GM19452 (cell line): ENCODE results near the gene TM9SF4.

Experiments used
- ATAC-seq: cut with Tn5 transposase; IDR thresholded peaks from one replicate; pipeline ENCODE4 v1.9.1; 2021; ENCODE audit not compliant: unreplicated experiment

The TM9SF4 gene

GRCh38 chr20:32128167-32128566 lies 18.7 kb downstream of the TM9SF4 start:
- ATAC-seq, result no peak

GRCh38 chr20:32129863-32130262 lies 20.3 kb downstream of the TM9SF4 start:
- ATAC-seq, result no peak

- ATAC-seq, result no peak
Observed at GRCh38 chr20:32130352-32130751, 20.8 kb downstream of the TM9SF4 start.

DNA sequence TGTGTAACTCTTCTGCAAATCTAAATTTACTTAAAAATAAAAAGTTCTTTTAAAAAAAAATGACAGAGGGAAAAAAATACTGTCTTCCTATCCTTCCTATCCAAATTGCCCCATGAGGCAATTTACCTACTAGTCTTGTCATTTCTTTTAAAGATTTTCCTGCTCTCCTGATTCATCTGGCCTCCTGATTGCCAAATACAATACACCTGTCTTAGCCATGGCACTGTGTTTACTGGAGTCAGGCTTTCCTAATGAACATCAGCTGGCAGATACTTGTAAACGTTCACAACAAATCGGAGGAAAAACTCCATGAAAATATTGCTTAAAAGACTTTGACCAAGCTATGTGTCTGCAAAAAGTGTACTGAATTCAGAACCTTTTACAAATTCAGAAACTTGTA lies 21.5 kb downstream of the TM9SF4 start:
- no peak for ATAC-seq

DNA sequence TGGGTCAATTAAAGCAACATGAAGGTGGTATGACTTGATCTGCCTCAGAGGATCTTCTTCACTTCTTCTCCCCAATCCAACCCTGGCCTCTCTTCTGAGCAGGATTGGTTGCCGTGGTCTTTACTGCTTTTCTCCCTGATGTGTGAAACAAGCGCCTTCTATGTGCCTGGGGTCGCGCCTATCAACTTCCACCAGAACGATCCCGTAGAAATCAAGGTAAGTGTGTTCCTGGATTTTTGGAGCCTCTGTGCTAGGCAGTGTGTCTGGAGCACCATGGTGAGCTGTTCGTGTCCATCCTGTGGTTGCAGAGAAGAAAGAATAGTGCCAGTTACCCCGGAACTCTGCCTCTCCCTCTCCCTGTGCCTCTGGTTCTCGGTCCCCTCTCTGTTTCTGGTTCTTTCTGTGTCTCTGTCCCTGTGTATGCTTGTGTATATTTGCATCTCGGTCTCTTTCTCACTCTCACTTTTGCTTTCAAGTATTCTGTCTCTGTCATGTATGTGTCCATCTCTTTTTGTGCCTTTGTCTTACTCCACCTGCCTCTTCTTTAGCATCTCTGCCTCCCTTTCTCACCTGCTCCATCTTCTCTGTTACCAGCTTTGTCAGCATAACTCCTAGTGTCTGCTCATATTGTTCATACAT lies 23.5 kb downstream of the TM9SF4 start:
- ATAC-seq, result peak; percentile 77

DNA sequence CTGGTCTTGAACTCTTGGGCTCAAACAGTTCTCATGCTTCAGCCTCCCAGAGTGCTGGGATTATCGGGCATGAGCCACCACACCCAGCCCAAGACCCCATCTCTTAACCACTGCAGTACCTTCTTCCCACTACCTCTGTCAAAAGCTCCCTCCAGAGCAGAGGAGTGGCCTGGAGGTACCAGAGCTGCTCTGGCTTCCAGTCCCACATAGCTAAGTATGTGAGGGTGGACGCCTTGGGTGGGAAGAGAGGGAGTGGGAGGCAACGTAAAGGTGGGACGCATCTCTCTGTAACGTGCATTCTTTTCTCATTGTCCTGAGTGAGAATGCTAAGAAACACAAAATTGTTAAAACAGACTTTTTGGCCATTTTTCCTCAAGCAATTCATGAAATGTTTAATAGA lies 24.5 kb downstream of the TM9SF4 start:
- no peak for ATAC-seq

DNA sequence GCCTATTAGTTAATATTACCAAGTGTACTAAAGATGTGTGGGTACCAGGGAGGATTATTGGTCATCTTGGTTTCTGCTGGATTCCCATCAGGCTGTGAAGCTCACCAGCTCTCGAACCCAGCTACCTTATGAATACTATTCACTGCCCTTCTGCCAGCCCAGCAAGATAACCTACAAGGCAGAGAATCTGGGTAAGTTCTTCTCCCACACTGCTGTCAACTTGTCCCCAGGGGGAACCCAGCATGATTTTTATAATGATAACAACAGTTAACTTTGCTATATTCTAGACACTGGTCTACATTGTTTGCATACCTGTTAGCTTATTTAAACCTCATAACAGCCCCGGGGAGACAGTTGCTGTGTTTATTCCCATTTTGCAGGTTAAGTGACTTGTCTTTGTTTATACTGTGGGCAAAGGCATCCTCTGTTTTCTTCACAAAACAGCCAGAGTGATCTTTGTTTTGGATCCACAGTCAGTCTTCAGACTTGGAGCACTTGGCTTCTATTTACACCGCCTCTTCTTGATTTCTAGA lies 26.5 kb downstream of the TM9SF4 start:
- ATAC-seq, result no peak

DNA sequence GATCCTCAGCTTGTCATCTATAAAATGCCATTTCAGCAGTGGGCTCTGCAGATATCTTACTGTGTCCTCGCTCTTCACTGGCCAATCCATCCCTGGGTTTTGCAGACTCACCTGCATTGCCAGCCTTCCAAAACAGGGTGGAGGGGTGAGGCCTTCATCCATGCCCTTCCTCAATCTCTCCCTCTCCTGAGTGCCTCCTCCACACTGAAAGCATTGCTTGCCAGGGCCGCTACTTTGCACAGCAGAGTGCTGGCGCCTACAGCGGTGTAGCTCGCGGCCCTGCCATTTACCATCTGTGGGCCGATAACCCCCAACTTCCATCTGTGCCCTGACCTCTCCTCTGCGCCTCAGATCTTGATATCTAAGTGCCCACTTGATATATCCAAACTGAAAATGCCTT lies 29.4 kb downstream of the TM9SF4 start:
- no peak for ATAC-seq

DNA sequence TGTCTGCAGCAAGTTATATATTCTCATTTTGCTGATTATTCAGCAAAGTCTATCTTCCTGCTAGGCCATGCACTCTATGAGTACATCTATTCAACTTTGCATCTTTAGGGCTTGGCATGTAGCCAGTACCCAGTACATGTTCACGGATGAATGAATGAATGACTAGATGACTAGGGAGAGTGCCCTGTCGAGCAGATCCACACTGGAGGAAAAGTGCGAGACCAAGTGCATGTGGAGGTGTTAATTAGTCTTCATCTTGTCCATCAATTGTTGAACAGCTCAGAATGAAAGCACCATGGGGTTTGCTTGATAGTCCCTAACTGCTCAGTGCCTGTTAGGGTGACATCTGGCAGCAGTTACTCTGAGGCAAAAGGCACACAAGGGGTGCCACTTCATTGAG lies 30.4 kb downstream of the TM9SF4 start:
- ATAC-seq, result no peak

- ATAC-seq, result no peak
Observed at GRCh38 chr20:32140603-32141002, 31.1 kb downstream of the TM9SF4 start.

DNA sequence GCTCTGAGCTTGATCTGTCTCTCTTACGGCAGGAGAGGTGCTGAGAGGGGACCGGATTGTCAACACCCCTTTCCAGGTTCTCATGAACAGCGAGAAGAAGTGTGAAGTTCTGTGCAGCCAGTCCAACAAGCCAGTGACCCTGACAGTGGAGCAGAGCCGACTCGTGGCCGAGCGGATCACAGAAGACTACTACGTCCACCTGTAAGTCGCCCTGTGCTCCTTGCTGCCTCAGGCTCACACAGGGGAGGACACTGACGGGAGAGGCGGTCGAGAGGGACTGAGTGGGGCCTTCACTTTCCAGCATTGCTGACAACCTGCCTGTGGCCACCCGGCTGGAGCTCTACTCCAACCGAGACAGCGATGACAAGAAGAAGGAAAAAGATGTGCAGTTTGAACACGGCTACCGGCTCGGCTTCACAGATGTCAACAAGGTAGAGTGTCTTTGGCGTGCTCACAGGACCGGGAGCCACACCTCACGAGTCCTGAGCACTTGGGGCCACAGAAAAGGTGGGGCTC lies 32.0 kb downstream of the TM9SF4 start:
- ATAC-seq, result no peak

DNA sequence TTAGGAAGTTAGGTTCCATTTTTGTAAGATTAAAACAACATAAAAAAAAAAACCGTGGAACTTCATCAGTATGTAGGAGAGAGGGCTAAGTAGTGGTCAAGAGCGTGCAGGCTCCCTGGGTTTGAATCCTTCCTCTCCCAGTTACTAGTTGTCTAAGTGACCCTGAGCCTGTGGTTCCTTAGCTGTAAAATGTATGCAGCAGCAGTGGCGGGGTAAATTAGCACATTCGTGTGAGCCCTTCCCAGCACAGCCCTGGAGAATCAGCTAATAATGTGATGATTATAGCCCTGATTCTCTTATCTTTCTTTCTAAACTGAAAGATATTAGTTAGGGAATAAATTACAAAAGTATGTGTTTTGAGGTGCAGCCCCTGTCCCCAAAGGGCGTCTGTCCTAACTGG lies 32.6 kb downstream of the TM9SF4 start:
- ATAC-seq, result no peak

- ATAC-seq, result no peak
Observed at GRCh38 chr20:32142991-32143390, 33.5 kb downstream of the TM9SF4 start.

DNA sequence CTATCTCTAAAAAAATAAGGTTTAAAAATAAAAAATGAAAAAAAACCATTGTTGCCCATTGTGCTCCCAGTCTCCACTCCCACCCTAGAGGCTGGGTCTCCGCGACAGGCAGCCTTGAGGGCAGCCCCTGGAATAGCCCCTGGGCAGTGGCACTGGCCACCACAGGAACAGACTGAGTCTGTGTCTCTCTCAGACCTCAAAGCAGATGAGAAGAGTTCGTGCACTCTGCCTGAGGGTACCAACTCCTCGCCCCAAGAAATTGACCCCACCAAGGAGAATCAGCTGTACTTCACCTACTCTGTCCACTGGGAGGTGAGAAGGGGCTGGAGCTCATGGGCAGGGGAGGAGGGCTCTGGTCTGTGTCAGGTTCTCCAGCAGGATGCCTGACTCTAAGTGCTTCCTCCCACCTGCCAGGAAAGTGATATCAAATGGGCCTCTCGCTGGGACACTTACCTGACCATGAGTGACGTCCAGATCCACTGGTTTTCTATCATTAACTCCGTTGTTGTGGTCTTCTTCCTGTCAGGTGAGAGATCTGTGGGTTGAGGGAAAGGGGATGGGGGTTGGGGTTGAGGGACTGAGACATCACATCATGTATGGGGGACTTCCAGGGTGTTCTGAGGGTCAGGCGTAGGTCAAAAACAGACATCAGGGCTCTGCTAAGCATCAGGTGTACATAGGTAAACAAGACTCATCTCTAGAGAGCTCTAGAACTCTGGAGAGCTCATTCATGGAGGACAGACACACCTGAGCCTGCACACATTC lies 35.6 kb downstream of the TM9SF4 start:
- ATAC-seq, result no peak

DNA sequence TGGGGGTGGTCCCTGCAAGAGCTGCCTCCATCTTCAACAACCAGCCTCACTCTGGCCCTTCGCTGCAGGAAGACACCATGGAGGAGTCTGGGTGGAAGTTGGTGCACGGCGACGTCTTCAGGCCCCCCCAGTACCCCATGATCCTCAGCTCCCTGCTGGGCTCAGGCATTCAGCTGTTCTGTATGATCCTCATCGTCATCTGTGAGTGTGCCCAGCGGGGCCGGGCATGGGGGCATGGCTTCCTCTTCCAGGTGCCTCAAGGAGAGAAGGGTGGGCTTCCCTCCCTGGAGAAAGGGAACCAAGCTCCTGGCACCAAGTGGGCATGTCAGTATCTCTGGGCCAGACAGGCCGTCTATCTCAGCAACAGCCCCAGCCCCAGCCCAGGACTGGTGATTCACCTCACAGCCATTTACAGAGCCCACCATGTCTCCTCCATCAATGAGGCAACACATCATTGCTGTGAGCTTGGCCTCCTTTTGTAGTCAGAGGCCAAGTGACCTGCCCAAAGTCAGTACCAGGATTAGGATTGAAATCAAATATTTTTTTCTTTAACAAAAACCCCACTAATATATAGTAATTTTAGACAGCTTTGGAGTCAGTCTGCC lies 40.2 kb downstream of the TM9SF4 start:
- no peak for ATAC-seq

- no peak for ATAC-seq
Observed at GRCh38 chr20:32150291-32150848, 40.9 kb downstream of the TM9SF4 start.

DNA sequence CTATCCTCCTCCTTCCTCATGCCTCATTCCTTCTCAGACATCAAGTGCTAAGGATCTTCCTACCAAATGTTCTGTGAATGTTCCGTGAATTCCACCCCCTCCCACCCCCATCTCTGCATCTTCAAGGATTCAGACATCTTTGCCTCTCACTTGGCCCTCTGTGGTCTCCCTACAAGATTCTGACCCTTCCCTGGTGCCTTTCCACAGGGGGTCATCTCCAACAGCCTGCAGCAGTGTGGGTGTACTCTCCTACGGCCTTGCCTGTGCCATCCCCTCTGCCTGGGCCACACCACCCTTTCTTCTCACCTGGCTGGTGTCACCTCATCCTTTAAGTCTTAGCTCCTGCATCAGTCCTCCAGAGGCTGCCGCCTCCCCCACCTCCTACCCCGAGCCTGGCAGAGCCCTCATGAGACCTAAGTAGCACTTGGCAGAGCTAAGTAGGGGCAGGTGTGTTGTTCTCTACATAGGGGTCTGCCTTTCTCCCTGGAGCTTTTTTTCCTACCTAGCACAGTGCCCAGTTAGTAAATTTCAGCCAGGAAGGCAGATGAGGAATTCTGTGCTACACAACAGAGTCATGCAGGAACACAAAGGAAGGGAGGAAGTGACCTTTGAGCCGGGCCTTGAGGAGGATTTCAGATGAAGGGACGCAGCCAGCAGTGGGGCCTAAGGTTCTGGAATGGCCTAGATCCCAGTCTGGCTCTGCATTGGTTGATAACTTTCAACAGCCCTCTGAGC lies 43.1 kb downstream of the TM9SF4 start:
- ATAC-seq, result no peak

DNA sequence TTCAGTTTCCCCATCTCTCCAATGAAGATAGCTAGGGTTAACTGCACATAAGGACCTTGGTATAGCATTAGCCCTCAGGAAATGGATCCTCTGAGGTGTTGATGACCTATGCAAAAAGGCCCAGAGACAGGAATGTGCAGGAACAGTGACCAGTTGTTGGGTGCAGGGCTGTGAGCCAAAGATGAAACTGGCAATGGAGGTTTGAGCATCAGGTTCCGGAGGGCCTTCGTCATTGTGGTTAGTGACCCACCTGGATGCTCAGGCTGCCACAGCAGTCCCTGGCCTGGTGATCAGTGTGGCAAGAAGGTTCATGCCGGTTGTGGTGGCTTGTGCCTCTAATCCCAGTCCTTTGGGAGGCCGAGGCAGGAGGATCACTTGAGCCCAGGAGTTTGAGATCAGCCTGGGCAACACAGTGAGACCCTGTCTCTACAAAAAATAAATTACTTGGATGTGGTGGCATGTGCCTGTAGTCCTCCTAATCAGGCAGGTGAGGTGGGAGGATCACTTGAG lies 43.7 kb downstream of the TM9SF4 start:
- no peak for ATAC-seq

- no peak for ATAC-seq
Observed at GRCh38 chr20:32153771-32154170, 44.3 kb downstream of the TM9SF4 start.
